Kidney (tissue), 14 donors: ENCODE measurements around the gene GNA12. TPM values are rescaled to one million over a fixed set of nuclear protein-coding genes. Genes with fewer than 3 reads are reported as not detected.
A peak's percentile ranks its signal among the peaks of the same experiment; 100 is the strongest.

Experiments used
- DNase-seq, 5 donors: peaks; one replicate each; pipeline ENCODE4 v3.0.0-alpha.2; 2013 to 2020
- FAIRE-seq: peaks from 2 replicates; lab custom pipeline; 2012; peaks lifted over from hg19 to GRCh38; lab: Jason Lieb, UNC
- H3K27ac ChIP-seq, 2 donors: one replicate each; pipeline ENCODE4 v1.7.0; 2013; ENCODE audit warnings: low read depth in 2 of 2, low read length in 2 of 2, inconsistent platforms in 1 of 2
- H3K27me3 ChIP-seq: one replicate; pipeline ENCODE4 v1.7.1; 2013; ENCODE audit warnings: low read length, inconsistent platforms; ENCODE audit not compliant: control insufficient read depth, insufficient read depth
- H3K36me3 ChIP-seq, 3 donors: one replicate each; pipeline versions ENCODE4 v1.7.0 to v1.7.1; 2013; ENCODE audit warnings: low read length in 3 of 3, control low read depth in 1 of 3, inconsistent platforms in 1 of 3; ENCODE audit not compliant: insufficient read depth in 3 of 3, control insufficient read depth in 2 of 3
- H3K4me1 ChIP-seq, 3 donors: one replicate each; pipeline versions ENCODE4 v1.7.0 to v1.7.1; 2013; ENCODE audit warnings: low read length in 3 of 3, inconsistent platforms in 1 of 3, low read depth in 1 of 3; ENCODE audit not compliant: control insufficient read depth in 2 of 3, insufficient read depth in 2 of 3
- H3K4me3 ChIP-seq, 3 donors: one replicate each; pipeline versions ENCODE4 v1.7.0 to v1.8.1; 2013; ENCODE audit warnings: low read length in 3 of 3, control low read depth in 1 of 3, inconsistent platforms in 1 of 3
- H3K9ac ChIP-seq, 3 donors: one replicate each; pipeline versions ENCODE4 v1.7.0 to v1.7.1; 2013; ENCODE audit warnings: low read length in 3 of 3, control low read depth in 1 of 3, inconsistent platforms in 1 of 3
- H3K9me3 ChIP-seq, 3 donors: one replicate each; pipeline versions ENCODE4 v1.7.0 to v1.7.1; 2013; ENCODE audit warnings: low read length in 3 of 3, control low read depth in 1 of 3, inconsistent platforms in 1 of 3; ENCODE audit not compliant: control insufficient read depth in 2 of 3, insufficient read depth in 1 of 3
- CTCF ChIP-seq: IDR thresholded peaks from 3 replicates; pipeline ENCODE4 v1.5.1; 2012; ENCODE audit warnings: mild to moderate bottlenecking, moderate library complexity, borderline replicate concordance; ENCODE audit not compliant: insufficient read depth; ENCODE audit errors: extremely low read depth
- intact Hi-C: fragments of 100-400 bp; cut with DNase I; formaldehyde crosslinking; loops from one replicate; pipeline ENCODE4 v1.11.1; 2022
- polyA plus RNA-seq: library from polyadenylated mRNA; stranded (reverse); fragments of 350-450 nt; fragmentation: Illumina TruSeq; extraction: RNeasy Lipid Tissue Mini Kit (QIAGEN cat#74804); gene quantifications from one replicate; pipeline ENCODE4 v1.2.3, GENCODE V29; 2014; ENCODE audit warnings: low read depth, low replicate concordance; ENCODE audit not compliant: insufficient read depth
- total RNA-seq: library from RNA; stranded (reverse); fragmentation: NEBNext Ultra II Directional; extraction: Animal tissue kit (Norgen Biotek cat#: 25700); gene quantifications from one replicate; pipeline ENCODE4 v1.2.1, GENCODE V29; 2021
- donor health status: control.
- donor health status: control.
- donor health status: control.
- donor health status: control.
- donor health status: control.
- donor health status: DM: yes; HTN: yes; CAD: no.
- donor health status: Normal renal cell carcinoma (clear cell type).

The GNA12 gene
- total and polyA plus RNA-seq, 2 donors from 2014 or later: 16.5 to 41.1 TPM

- Histone ChIP-seq H3K9ac (no peak overlapping the region), H3K4me1 (peaks cover 0 to 10% (median 0%) of the 10 kb centered on the region in 3 donors), H3K9me3 (no peaks in the 10 kb centered on the region), H3K27ac (no peak overlapping the region), H3K27me3 (no peaks in the 10 kb centered on the region), H3K4me3 (no peak overlapping the region), H3K36me3 (peaks cover 2 to 4% (median 2%) of the 10 kb centered on the region in 3 donors)
- intact Hi-C loops: no loop called here
- TF ChIP-seq CTCF: no peak
- FAIRE-seq (no peak), DNase-seq (no peak)
Observed at GRCh38 chr7:2798669-2799068, 45.4 kb downstream of the GNA12 start.

- H3K27ac ChIP-seq: peak overlapping the region; percentile 27 to 91
- intact Hi-C loops: no loop called here
- no peak overlapping the region for H3K4me3 ChIP-seq
- no peak for TF ChIP-seq CTCF
- H3K27me3 ChIP-seq: no peaks in the 10 kb centered on the region
- H3K9me3 ChIP-seq: no peaks in the 10 kb centered on the region
- peak in 1 of 5 donors; percentile 80 for DNase-seq
- no peak for FAIRE-seq
- H3K4me1 ChIP-seq: peaks cover 0 to 6% (median 0%) of the 10 kb centered on the region in 3 donors
- H3K36me3 ChIP-seq: peaks cover 2 to 4% (median 4%) of the 10 kb centered on the region in 3 donors
- H3K9ac ChIP-seq: no peak overlapping the region
Observed at GRCh38 chr7:2796358-2797352, 47.5 kb downstream of the GNA12 start.

DNA sequence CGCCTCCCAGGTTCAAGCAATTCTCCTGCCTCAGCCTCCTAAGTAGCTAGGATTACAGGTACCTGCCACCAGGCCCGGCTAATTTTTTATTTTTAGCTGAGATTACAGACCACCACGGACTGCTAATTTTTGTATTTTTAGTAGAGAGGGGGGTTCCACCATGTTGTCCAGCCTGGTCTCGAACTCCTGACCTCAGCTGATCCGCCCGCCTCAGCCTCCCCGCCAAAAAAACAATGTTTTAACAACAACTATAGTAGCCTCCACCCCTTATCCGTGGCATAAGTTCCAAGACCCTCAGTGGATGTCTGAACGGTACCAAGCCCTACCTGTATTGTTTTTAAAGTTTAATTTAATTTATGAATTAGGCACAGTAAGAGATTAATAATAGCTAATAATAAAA is 48.2 kb downstream of the GNA12 start:
- Histone ChIP-seq H3K4me1 (peaks cover 0 to 6% (median 0%) of the 10 kb centered on the region in 3 donors), H3K9ac (no peak overlapping the region), H3K36me3 (peaks cover 2 to 4% (median 4%) of the 10 kb centered on the region in 3 donors), H3K4me3 (no peak overlapping the region), H3K27me3 (no peaks in the 10 kb centered on the region), H3K27ac (peak overlapping the region in 1 of 2 donors; percentile 91), H3K9me3 (no peaks in the 10 kb centered on the region)
- FAIRE-seq (no peak), DNase-seq (no peak)
- TF ChIP-seq CTCF: no peak
- intact Hi-C loops: no loop called here
